ENCODE measurements around the gene MYO3B.

Gene MYO3B

GRCh38 chr2:170177950-170178781 is at the start of gene MYO3B:
TSS of gene MYO3B (plus strand) at chr2:170178147. CDS start at chr2:170178288, 141 bp downstream.
- H3K4me3 ChIP-seq (ENCODE audit: low read depth, low read length): no peak within 1 kb of the TSS

- no peak overlapping the region for H3K4me3 ChIP-seq (ENCODE audit: low read depth, low read length)
These were observed 38.5 kb upstream of the MYO3B start for GRCh38 chr2:170139276-170139967.

- H3K4me3 ChIP-seq (ENCODE audit: low read depth, low read length): no peak overlapping the region
These were observed 37.4 kb upstream of the MYO3B start for GRCh38 chr2:170140561-170140960.

- no peak overlapping the region for H3K4me3 ChIP-seq (ENCODE audit: low read depth, low read length)
These were observed 36.1 kb upstream of the MYO3B start for GRCh38 chr2:170141865-170142264.

- no peak overlapping the region for H3K4me3 ChIP-seq (ENCODE audit: low read depth, low read length)
These were observed 35.4 kb upstream of the MYO3B start for GRCh38 chr2:170142502-170142901.

GRCh38 chr2:170143045-170143717 is 34.8 kb upstream of the MYO3B start:
- H3K4me3 ChIP-seq (ENCODE audit: low read depth, low read length): no peak overlapping the region

- no peak overlapping the region for H3K4me3 ChIP-seq (ENCODE audit: low read depth, low read length)
These were observed 33.2 kb upstream of the MYO3B start for GRCh38 chr2:170144761-170145160.

GRCh38 chr2:170145191-170145590 is 32.8 kb upstream of the MYO3B start:
- H3K4me3 ChIP-seq (ENCODE audit: low read depth, low read length): no peak overlapping the region

GRCh38 chr2:170145675-170146432 is 32.1 kb upstream of the MYO3B start:
- H3K4me3 ChIP-seq (ENCODE audit: low read depth, low read length): no peak overlapping the region

GRCh38 chr2:170146784-170147183 is 31.2 kb upstream of the MYO3B start:
- no peak overlapping the region for H3K4me3 ChIP-seq (ENCODE audit: low read depth, low read length)

GRCh38 chr2:170147576-170147975 is 30.4 kb upstream of the MYO3B start:
- H3K4me3 ChIP-seq (ENCODE audit: low read depth, low read length): no peak overlapping the region

GRCh38 chr2:170148161-170148560 is 29.8 kb upstream of the MYO3B start:
- no peak overlapping the region for H3K4me3 ChIP-seq (ENCODE audit: low read depth, low read length)

GRCh38 chr2:170152421-170152820 is 25.5 kb upstream of the MYO3B start:
- no peak overlapping the region for H3K4me3 ChIP-seq (ENCODE audit: low read depth, low read length)

- no peak overlapping the region for H3K4me3 ChIP-seq (ENCODE audit: low read depth, low read length)
These were observed 22.8 kb upstream of the MYO3B start for GRCh38 chr2:170155022-170155722.

GRCh38 chr2:170155723-170156253 is 22.2 kb upstream of the MYO3B start:
- H3K4me3 ChIP-seq (ENCODE audit: low read depth, low read length): no peak overlapping the region

- no peak overlapping the region for H3K4me3 ChIP-seq (ENCODE audit: low read depth, low read length)
These were observed 21.4 kb upstream of the MYO3B start for GRCh38 chr2:170156592-170156991.

GRCh38 chr2:170157025-170157684 is 20.8 kb upstream of the MYO3B start:
- no peak overlapping the region for H3K4me3 ChIP-seq (ENCODE audit: low read depth, low read length)

GRCh38 chr2:170159060-170159459 is 18.9 kb upstream of the MYO3B start:
- H3K4me3 ChIP-seq (ENCODE audit: low read depth, low read length): no peak overlapping the region

GRCh38 chr2:170161516-170162270 is 16.3 kb upstream of the MYO3B start:
- H3K4me3 ChIP-seq (ENCODE audit: low read depth, low read length): no peak overlapping the region

Data from iPS-11a (cell line).